D721Med (cell line): ENCODE results near the gene C1orf21.

Experiments
- DNase-seq: peaks from one replicate; pipeline ENCODE4 v3.0.0; 2011; ENCODE audit warnings: low spot score; ENCODE audit not compliant: insufficient read length
- FAIRE-seq: peaks from 2 replicates; lab custom pipeline; 2011; peaks lifted over from hg19 to GRCh38; lab: Jason Lieb, UNC
- TF ChIP-seq, protein P1 (sequence below): IDR thresholded peaks from 2 replicates; pipeline ENCODE4 v1.5.1; 2012; ENCODE audit warnings: mild to moderate bottlenecking, control low read depth; ENCODE audit not compliant: insufficient read depth; ENCODE audit errors: missing control alignments

C1orf21 gene

DNA sequence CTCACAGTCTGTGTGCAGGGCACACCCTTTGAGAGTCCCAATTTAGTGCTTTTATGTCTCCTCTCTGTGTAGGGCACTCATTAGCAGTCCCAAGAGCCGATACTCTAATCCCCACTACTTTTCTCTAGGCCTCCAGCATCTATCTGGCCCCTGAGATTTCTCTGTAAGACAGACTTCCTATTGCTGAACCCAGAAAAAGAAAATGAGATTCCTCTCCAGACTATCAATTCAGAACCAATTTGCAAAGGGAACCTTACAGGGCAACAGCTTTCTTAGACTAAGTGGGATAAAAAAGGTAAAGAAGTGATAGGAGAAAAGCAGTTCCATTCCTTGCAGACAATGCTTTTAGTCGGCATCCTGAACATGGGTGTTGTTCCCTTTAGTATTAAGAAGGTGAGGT, 195.6 kb downstream of the C1orf21 start:
- TF ChIP-seq, protein P1, sequence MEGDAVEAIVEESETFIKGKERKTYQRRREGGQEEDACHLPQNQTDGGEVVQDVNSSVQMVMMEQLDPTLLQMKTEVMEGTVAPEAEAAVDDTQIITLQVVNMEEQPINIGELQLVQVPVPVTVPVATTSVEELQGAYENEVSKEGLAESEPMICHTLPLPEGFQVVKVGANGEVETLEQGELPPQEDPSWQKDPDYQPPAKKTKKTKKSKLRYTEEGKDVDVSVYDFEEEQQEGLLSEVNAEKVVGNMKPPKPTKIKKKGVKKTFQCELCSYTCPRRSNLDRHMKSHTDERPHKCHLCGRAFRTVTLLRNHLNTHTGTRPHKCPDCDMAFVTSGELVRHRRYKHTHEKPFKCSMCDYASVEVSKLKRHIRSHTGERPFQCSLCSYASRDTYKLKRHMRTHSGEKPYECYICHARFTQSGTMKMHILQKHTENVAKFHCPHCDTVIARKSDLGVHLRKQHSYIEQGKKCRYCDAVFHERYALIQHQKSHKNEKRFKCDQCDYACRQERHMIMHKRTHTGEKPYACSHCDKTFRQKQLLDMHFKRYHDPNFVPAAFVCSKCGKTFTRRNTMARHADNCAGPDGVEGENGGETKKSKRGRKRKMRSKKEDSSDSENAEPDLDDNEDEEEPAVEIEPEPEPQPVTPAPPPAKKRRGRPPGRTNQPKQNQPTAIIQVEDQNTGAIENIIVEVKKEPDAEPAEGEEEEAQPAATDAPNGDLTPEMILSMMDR, result no peak
- FAIRE-seq (no peak), DNase-seq (no peak)

DNA sequence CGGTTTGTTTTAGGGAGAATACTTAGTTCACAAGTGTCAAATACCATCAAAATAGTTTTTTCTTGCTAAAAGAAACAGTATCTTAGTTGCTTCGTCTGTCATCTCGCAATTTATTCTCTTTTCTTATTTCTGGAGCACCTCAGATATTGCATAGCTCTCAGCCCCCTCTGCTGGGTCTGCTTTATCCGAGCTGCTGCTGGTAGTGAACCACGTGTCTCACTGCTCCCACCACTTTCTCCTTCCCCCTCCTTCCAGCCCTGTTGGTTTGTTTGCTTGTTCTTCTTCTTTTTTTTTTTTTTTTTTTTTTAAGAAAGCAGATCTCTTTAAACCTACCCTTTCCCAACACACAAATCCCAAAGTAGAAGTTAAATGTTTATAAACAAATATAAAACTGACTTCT, 197.0 kb downstream of the C1orf21 start:
- FAIRE-seq (no peak), DNase-seq (no peak)
- TF ChIP-seq, protein P1, result no peak

GRCh38 chr1:184588701-184589100, 201.9 kb downstream of the C1orf21 start:
- TF ChIP-seq, protein P1, result no peak
- DNase-seq (no peak), FAIRE-seq (no peak)

GRCh38 chr1:184590163-184590750, 203.4 kb downstream of the C1orf21 start:
- TF ChIP-seq, protein P1, result no peak
- FAIRE-seq, result no peak
- DNase-seq, result no peak

- DNase-seq (no peak), FAIRE-seq (no peak)
- TF ChIP-seq, protein P1, result no peak
These were observed 206.8 kb downstream of the C1orf21 start for GRCh38 chr1:184593597-184593996.

- TF ChIP-seq, protein P1, result no peak
- FAIRE-seq, result no peak
- DNase-seq, result no peak
These were observed 208.8 kb downstream of the C1orf21 start for GRCh38 chr1:184595596-184595995.

DNA sequence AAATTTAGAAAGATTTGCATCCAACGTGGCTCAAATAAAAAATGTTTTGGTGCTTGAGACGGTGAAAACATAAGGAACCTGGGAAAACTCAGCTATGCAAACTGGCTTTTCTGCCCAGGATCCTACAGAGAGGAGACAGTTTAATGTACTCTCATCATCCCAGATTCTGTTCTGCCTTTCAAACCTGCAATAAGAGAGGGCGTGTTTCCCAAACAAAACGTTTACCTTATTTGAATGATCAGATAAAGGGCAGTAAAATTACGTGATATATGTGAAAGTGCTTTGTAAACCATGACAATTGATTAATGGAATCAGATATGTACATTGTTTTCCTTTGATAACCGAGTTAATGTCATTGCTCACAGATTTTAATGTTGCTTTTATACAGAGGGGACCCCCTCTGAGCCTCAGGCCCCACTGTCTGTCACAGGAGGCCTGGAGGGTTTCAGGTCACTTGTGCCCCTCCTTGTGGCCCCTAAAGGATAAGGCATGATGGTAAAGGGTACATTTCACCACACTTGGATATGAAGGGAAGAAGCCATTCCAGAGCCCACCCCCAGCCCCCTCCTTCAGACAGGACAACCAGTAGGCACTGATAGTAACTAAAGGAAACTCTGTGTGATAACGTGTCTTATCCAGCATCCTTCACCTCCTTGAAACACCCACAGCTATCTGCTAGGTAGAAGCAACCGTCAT, 210.3 kb downstream of the C1orf21 start:
- DNase-seq (no peak), FAIRE-seq (no peak)
- TF ChIP-seq, protein P1, result no peak
